ENCODE results near the gene VAMP4. TPM values are rescaled to one million over a fixed set of nuclear protein-coding genes. Genes with fewer than 3 reads are reported as not detected.

The VAMP4 gene
- total and polyA plus RNA-seq, 2 donors (not counting 3 experiments of a cell fraction or from before 2014, with no cell fraction given): 2.1 to 10.4 TPM

DNA sequence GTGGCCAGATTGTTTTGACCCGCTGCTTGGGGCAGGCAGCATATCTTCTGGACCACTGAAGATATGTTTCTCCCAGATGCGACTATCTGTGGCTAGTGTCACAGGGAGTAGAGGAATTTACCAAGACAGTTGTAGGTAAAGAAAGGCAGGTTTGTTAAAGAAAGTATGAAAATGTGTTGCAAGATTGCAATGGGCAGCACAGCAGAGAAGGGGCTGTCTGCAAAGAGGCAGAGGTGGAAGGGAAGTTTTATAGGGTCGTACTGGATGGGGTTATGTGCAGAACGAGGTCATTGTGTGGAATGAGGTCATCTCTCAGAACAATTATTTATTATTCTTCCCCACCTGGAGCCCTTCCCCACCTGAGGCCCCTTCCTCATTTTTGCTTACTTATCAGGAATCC lies 15.0 kb upstream of the VAMP4 start:
- ChIA-PET POLR2A (no interaction called here), CTCF (no interaction called here)
- H2AFZ ChIP-seq (ENCODE audit: low read depth, low read length): no peak overlapping the region
- H3K9me3 ChIP-seq (replicated peaks; ENCODE audit: control insufficient read depth, insufficient read depth, low read length): no peaks in the 10 kb centered on the region
- H3K36me3 ChIP-seq (ENCODE audit: control insufficient read depth in 2 of 2, extremely low read depth in 1 of 2, insufficient read depth in 2 of 2, low read length in 2 of 2): no peaks in the 10 kb centered on the region
- no peaks in the 10 kb centered on the region for H4K20me1 ChIP-seq (replicated peaks; ENCODE audit: control insufficient read depth, extremely low read depth, insufficient read depth, low read length)
- no peak for DNase-seq (ENCODE audit: low read depth, low spot score)
- no peak overlapping the region for H3K9ac ChIP-seq (replicated peaks; ENCODE audit: extremely low read depth, insufficient read depth, low read length)
- no peak overlapping the region for H3K4me2 ChIP-seq (ENCODE audit: insufficient read depth, low read length)
- no peak for FAIRE-seq
- H3K4me3 ChIP-seq (replicated peaks in 1 of 3; ENCODE audit: insufficient read depth in 1 of 3, low read depth in 1 of 3, low read length in 3 of 3): no peak overlapping the region
- H3K27ac ChIP-seq (ENCODE audit: insufficient read depth, low read depth, low read length): no peak overlapping the region
- no peaks in the 10 kb centered on the region for H3K79me2 ChIP-seq (ENCODE audit: control insufficient read depth, insufficient read depth, low read length)
- peaks cover 2 to 13% of the 10 kb centered on the region in 2 experiments for H3K27me3 ChIP-seq (ENCODE audit: control insufficient read depth in 2 of 2, insufficient read depth in 2 of 2, low read length in 2 of 2)
- no TSS peak for BruUV-seq (replicated peaks)
- TF ChIP-seq MYC (IDR thresholded peaks at IDR 0.05; ENCODE audit: low read depth, low read length) (no peak), POLR2A (IDR thresholded peaks at IDR 0.05; ENCODE audit: low read depth, low read length) (no peak), JUN (IDR thresholded peaks at IDR 0.05; ENCODE audit: borderline replicate concordance, insufficient read depth, insufficient read length, low read depth) (no peak), EZH2 (IDR thresholded peaks at IDR 0.05; ENCODE audit: borderline replicate concordance, low read depth, low read length, severe bottlenecking) (no peak), POLR2AphosphoS5 (IDR thresholded peaks at IDR 0.05; ENCODE audit: insufficient read depth, low read depth, low read length) (no peak), GATA2 (IDR thresholded peaks at IDR 0.05; ENCODE audit: insufficient read depth, insufficient read length, low read depth, low read length) (no peak), FOS (IDR thresholded peaks at IDR 0.05; ENCODE audit: borderline replicate concordance, insufficient read depth, low read length) (no peak)
- TF ChIP-seq, protein P1, sequence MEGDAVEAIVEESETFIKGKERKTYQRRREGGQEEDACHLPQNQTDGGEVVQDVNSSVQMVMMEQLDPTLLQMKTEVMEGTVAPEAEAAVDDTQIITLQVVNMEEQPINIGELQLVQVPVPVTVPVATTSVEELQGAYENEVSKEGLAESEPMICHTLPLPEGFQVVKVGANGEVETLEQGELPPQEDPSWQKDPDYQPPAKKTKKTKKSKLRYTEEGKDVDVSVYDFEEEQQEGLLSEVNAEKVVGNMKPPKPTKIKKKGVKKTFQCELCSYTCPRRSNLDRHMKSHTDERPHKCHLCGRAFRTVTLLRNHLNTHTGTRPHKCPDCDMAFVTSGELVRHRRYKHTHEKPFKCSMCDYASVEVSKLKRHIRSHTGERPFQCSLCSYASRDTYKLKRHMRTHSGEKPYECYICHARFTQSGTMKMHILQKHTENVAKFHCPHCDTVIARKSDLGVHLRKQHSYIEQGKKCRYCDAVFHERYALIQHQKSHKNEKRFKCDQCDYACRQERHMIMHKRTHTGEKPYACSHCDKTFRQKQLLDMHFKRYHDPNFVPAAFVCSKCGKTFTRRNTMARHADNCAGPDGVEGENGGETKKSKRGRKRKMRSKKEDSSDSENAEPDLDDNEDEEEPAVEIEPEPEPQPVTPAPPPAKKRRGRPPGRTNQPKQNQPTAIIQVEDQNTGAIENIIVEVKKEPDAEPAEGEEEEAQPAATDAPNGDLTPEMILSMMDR (IDR thresholded peaks at IDR 0.05; ENCODE audit: extremely low read depth in 1 of 2, insufficient read depth in 1 of 2, low read depth in 1 of 2, low read length in 2 of 2): no peak
- TF ChIP-seq, protein P2, sequence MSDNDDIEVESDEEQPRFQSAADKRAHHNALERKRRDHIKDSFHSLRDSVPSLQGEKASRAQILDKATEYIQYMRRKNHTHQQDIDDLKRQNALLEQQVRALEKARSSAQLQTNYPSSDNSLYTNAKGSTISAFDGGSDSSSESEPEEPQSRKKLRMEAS (IDR thresholded peaks at IDR 0.05; ENCODE audit: insufficient read depth, insufficient read length): no peak
- no peaks in the 10 kb centered on the region for H3K4me1 ChIP-seq (ENCODE audit: control insufficient read depth, extremely low read depth, insufficient read depth, low read length)
- no peaks in the 10 kb centered on the region for H3K9me1 ChIP-seq (replicated peaks; ENCODE audit: control insufficient read depth, extremely low read depth, insufficient read depth, low read length)
- dilution Hi-C loops (cut with MboI; ENCODE audit: extremely low pct_ligation_motif_present, low sequenced_read_pairs): no loop called here
- intact Hi-C loops (cut with micrococcal nuclease): no loop called here
